Natural killer cell (primary cell): Measurements from ENCODE around the gene CCDC13. TPM values are rescaled to one million over a fixed set of nuclear protein-coding genes. Genes with fewer than 3 reads are reported as not detected.

Experiments
- ATAC-seq, 3 donors: fragments of 150-1000 bp in 2 of 3; fragments of 200-7000 bp in 1 of 3; cut with Tn5 transposase; 1 replicate in 1 of 3; 2 replicates in 2 of 3; pipeline ENCODE4 v1.10.0; 2021; ENCODE audit warnings: mild to moderate bottlenecking in 2 of 3, moderate library complexity in 2 of 3
- DNase-seq, 2 donors: peaks; one replicate each; pipeline versions ENCODE4 v3.0.0 to v3.0.0-alpha.2; 2013 to 2021; ENCODE audit warnings: mixed read lengths in 1 of 2
- H3K27ac ChIP-seq: one replicate; pipeline ENCODE4 v1.5.1; 2013; ENCODE audit warnings: mild to moderate bottlenecking, low read length
- H3K27me3 ChIP-seq: one replicate; pipeline ENCODE4 v1.6.1; 2013; ENCODE audit warnings: low read length; ENCODE audit not compliant: control insufficient read depth, insufficient read depth
- H3K36me3 ChIP-seq: one replicate; pipeline ENCODE4 v1.6.1; 2013; ENCODE audit warnings: low read length; ENCODE audit not compliant: control insufficient read depth, insufficient read depth
- H3K4me1 ChIP-seq: one replicate; pipeline ENCODE4 v1.6.1; 2013; ENCODE audit warnings: low read length; ENCODE audit not compliant: control insufficient read depth, insufficient read depth
- H3K4me3 ChIP-seq: one replicate; pipeline ENCODE4 v1.5.1; 2013; ENCODE audit warnings: low read length
- H3K9me3 ChIP-seq: one replicate; pipeline ENCODE4 v1.6.1; 2013; ENCODE audit warnings: low read length; ENCODE audit not compliant: control insufficient read depth, insufficient read depth
- H3K27ac Mint-ChIP-seq, 2 donors: one replicate each; pipeline ENCODE4 v1.8.0; 2022; ENCODE audit warnings: mild to moderate bottlenecking in 2 of 2, mixed read lengths in 2 of 2, moderate library complexity in 1 of 2
- H3K27me3 Mint-ChIP-seq, 2 donors: one replicate each; pipeline ENCODE4 v1.8.0; 2022; ENCODE audit warnings: low read depth in 2 of 2, mixed read lengths in 2 of 2
- H3K36me3 Mint-ChIP-seq: one replicate; pipeline ENCODE4 v1.8.0; 2022; ENCODE audit warnings: mixed read lengths
- H3K4me1 Mint-ChIP-seq, 2 donors: one replicate each; pipeline ENCODE4 v1.8.0; 2022; ENCODE audit warnings: mixed read lengths in 2 of 2
- H3K4me3 Mint-ChIP-seq: one replicate; pipeline ENCODE4 v1.8.0; 2022; ENCODE audit warnings: mild to moderate bottlenecking, moderate library complexity, mixed read lengths
- H3K9me3 Mint-ChIP-seq, 2 donors: one replicate each; pipeline ENCODE4 v1.8.0; 2022; ENCODE audit warnings: mixed read lengths in 2 of 2
- CTCF ChIP-seq: fragments of 200-600 bp; IDR thresholded peaks from one replicate; pipeline ENCODE4 v1.8.0; 2022; ENCODE audit warnings: antibody characterized with exemption
- WGBS: methylation state at CpG from one replicate; pipeline ENCODE4 v1.1.7; 2013; ENCODE audit warnings: missing lambda C conversion rate; ENCODE audit not compliant: insufficient coverage; 5-methylcytosine and 5-hydroxymethylcytosine counted together
- intact Hi-C: fragments of 100-400 bp; cut with micrococcal nuclease; formaldehyde crosslinking; loops from one replicate; pipeline ENCODE4 v1.14.2; 2022
- total RNA-seq, 4 donors: library from RNA; stranded (reverse); fragments of 120-200 nt in 1 of 4; gene quantifications; one replicate each; pipeline versions ENCODE4 v1.2.3 to v1.2.4, GENCODE V29; 2013 to 2022

CCDC13 gene
- total RNA-seq, 3 donors from 2014 or later (not counting 1 experiment from before 2014, with no cell fraction given), result 0.35 to 0.88 (median 0.47) TPM

GRCh38 chr3:42802876-42803413 is 29.9 kb upstream of the CCDC13 start:
- peaks cover 10 to 16% of the 10 kb centered on the region in 2 donors for H3K27me3 Mint-ChIP-seq
- Histone ChIP-seq H3K4me1 (peaks cover 18% of the 10 kb centered on the region), H3K9me3 (no peaks in the 10 kb centered on the region), H3K27me3 (no peaks in the 10 kb centered on the region), H3K27ac (no peak overlapping the region), H3K36me3 (no peaks in the 10 kb centered on the region), H3K4me3 (no peak overlapping the region)
- H3K9me3 Mint-ChIP-seq, result no peaks in the 10 kb centered on the region
- no peak for DNase-seq
- H3K36me3 Mint-ChIP-seq, result no peaks in the 10 kb centered on the region
- peaks cover 38 to 46% of the 10 kb centered on the region in 2 donors for H3K4me1 Mint-ChIP-seq
- H3K4me3 Mint-ChIP-seq, result peak overlapping the region; percentile 91
- H3K27ac Mint-ChIP-seq, result peak overlapping the region; percentile 83 to 97
- no peak for ATAC-seq
- 92% methylated on average over 10 of the region's 11 CpGs for WGBS
- TF ChIP-seq CTCF, result no peak
- intact Hi-C loops, result no loop called here

GRCh38 chr3:42801784-42802183 is 28.7 kb upstream of the CCDC13 start:
- ATAC-seq, result no peak
- H3K4me1 Mint-ChIP-seq, result peaks cover 38 to 46% of the 10 kb centered on the region in 2 donors
- no peak for TF ChIP-seq CTCF

GRCh38 chr3:42801048-42801620 is 28.1 kb upstream of the CCDC13 start:
- Histone ChIP-seq H3K9me3 (no peaks in the 10 kb centered on the region), H3K4me3 (no peak overlapping the region), H3K27ac (no peak overlapping the region), H3K36me3 (no peaks in the 10 kb centered on the region), H3K27me3 (no peaks in the 10 kb centered on the region), H3K4me1 (peaks cover 18% of the 10 kb centered on the region)
- intact Hi-C loops, result no loop called here
- no peak for TF ChIP-seq CTCF
- peaks cover 42 to 50% of the 10 kb centered on the region in 2 donors for H3K4me1 Mint-ChIP-seq
- H3K36me3 Mint-ChIP-seq, result no peaks in the 10 kb centered on the region
- no peak overlapping the region for H3K27ac Mint-ChIP-seq
- DNase-seq, result no peak
- 95% methylated on average over 3 of the region's 3 CpGs for WGBS
- no peaks in the 10 kb centered on the region for H3K9me3 Mint-ChIP-seq
- peaks cover 3 to 7% of the 10 kb centered on the region in 2 donors for H3K27me3 Mint-ChIP-seq
- no peak for ATAC-seq
- H3K4me3 Mint-ChIP-seq, result no peak overlapping the region

More at GRCh38 chr3:42801784-42802183, 28.7 kb upstream of the CCDC13 start:
- H3K27ac Mint-ChIP-seq, result no peak overlapping the region
- no peaks in the 10 kb centered on the region for H3K27me3 ChIP-seq
- H3K4me3 ChIP-seq, result no peak overlapping the region
- H3K4me3 Mint-ChIP-seq, result no peak overlapping the region
- H3K27me3 Mint-ChIP-seq, result peaks cover 5 to 7% of the 10 kb centered on the region in 2 donors
- H3K4me1 ChIP-seq, result peaks cover 18% of the 10 kb centered on the region
- H3K36me3 ChIP-seq, result no peaks in the 10 kb centered on the region
- no peaks in the 10 kb centered on the region for H3K9me3 ChIP-seq
- H3K36me3 Mint-ChIP-seq, result no peaks in the 10 kb centered on the region
- H3K9me3 Mint-ChIP-seq, result no peaks in the 10 kb centered on the region
- intact Hi-C loops, result no loop called here
- no peak overlapping the region for H3K27ac ChIP-seq
- no peak for DNase-seq
- WGBS, result 92% methylated on average over 3 of the region's 4 CpGs

GRCh38 chr3:42800251-42800650 is 27.2 kb upstream of the CCDC13 start:
- DNase-seq (peak in 1 of 2 donors; percentile 15), ATAC-seq (no peak)
- WGBS, result 100% methylated on average over 2 of the region's 2 CpGs
- intact Hi-C loops, result no loop called here
- H3K4me1 ChIP-seq, result peaks cover 16% of the 10 kb centered on the region
- Mint-ChIP-seq H3K36me3 (no peaks in the 10 kb centered on the region), H3K27me3 (no peaks in the 10 kb centered on the region), H3K4me3 (no peak overlapping the region), H3K4me1 (peaks cover 44 to 56% of the 10 kb centered on the region in 2 donors), H3K27ac (no peak overlapping the region), H3K9me3 (no peaks in the 10 kb centered on the region)
- no peaks in the 10 kb centered on the region for H3K36me3 ChIP-seq
- H3K27ac ChIP-seq, result no peak overlapping the region
- H3K9me3 ChIP-seq, result no peaks in the 10 kb centered on the region
- no peaks in the 10 kb centered on the region for H3K27me3 ChIP-seq
- TF ChIP-seq CTCF, result no peak
- H3K4me3 ChIP-seq, result no peak overlapping the region
